Stimulated activated naive CD8-positive, alpha-beta T cell treated with anti-CD3 and anti-CD28 coated beads, Interleukin-15, amount 100 ng/mL, for 72 hours (primary cell): ENCODE measurements around the gene KATNB1.

Experiments used
- ATAC-seq: fragments of 150-1000 bp; cut with Tn5 transposase; 2 replicates; pipeline ENCODE4 v1.10.0; 2021; ENCODE audit warnings: mild to moderate bottlenecking, moderate library complexity
- DNase-seq, 2 donors: peaks; one replicate each; pipeline ENCODE4 v3.0.0; 2021 to 2022
- H3K27ac Mint-ChIP-seq, 2 donors: one replicate each; pipeline ENCODE4 v1.8.0; 2022; ENCODE audit warnings: mild to moderate bottlenecking in 2 of 2, mixed read lengths in 2 of 2, moderate library complexity in 2 of 2
- H3K27me3 Mint-ChIP-seq: one replicate; pipeline ENCODE4 v1.8.0; 2022; ENCODE audit warnings: mixed read lengths
- H3K4me1 Mint-ChIP-seq: one replicate; pipeline ENCODE4 v1.8.0; 2022; ENCODE audit warnings: mild to moderate bottlenecking, mixed read lengths
- H3K4me3 Mint-ChIP-seq, 2 donors: one replicate each; pipeline ENCODE4 v1.8.0; 2022; ENCODE audit warnings: mild to moderate bottlenecking in 2 of 2, mixed read lengths in 2 of 2, moderate library complexity in 1 of 2
- H3K9me3 Mint-ChIP-seq, 2 donors: one replicate each; pipeline ENCODE4 v1.8.0; 2022; ENCODE audit warnings: mixed read lengths in 2 of 2

Gene KATNB1

GRCh38 chr16:57696240-57696639, 39.3 kb upstream of the KATNB1 start:
- H3K27ac Mint-ChIP-seq: no peak overlapping the region
- no peaks in the 10 kb centered on the region for H3K27me3 Mint-ChIP-seq
- ATAC-seq: no peak
- no peak for DNase-seq
- H3K9me3 Mint-ChIP-seq: no peaks in the 10 kb centered on the region
- no peak overlapping the region for H3K4me3 Mint-ChIP-seq
- H3K4me1 Mint-ChIP-seq: peaks cover 10% of the 10 kb centered on the region

- DNase-seq: no peak
- Mint-ChIP-seq H3K4me3 (no peak overlapping the region), H3K4me1 (peaks cover 10% of the 10 kb centered on the region), H3K9me3 (no peaks in the 10 kb centered on the region), H3K27me3 (no peaks in the 10 kb centered on the region), H3K27ac (no peak overlapping the region)
- ATAC-seq: no peak
Measured at GRCh38 chr16:57697896-57698537, 37.6 kb upstream of the KATNB1 start.

GRCh38 chr16:57698812-57699405, 36.7 kb upstream of the KATNB1 start:
- DNase-seq (no peak), ATAC-seq (no peak)
- no peaks in the 10 kb centered on the region for H3K27me3 Mint-ChIP-seq
- no peaks in the 10 kb centered on the region for H3K9me3 Mint-ChIP-seq
- no peak overlapping the region for H3K27ac Mint-ChIP-seq
- peaks cover 10% of the 10 kb centered on the region for H3K4me1 Mint-ChIP-seq
- no peak overlapping the region for H3K4me3 Mint-ChIP-seq

- DNase-seq (no peak), ATAC-seq (no peak)
- Mint-ChIP-seq H3K27ac (no peak overlapping the region), H3K4me3 (no peak overlapping the region), H3K4me1 (peaks cover 10% of the 10 kb centered on the region), H3K9me3 (no peaks in the 10 kb centered on the region), H3K27me3 (no peaks in the 10 kb centered on the region)
Measured at GRCh38 chr16:57699481-57699880, 36.1 kb upstream of the KATNB1 start.

- ATAC-seq: no peak
- Mint-ChIP-seq H3K27ac (peak overlapping the region in 1 of 2 donors; percentile 51), H3K9me3 (no peaks in the 10 kb centered on the region), H3K4me3 (no peak overlapping the region), H3K27me3 (no peaks in the 10 kb centered on the region), H3K4me1 (peaks cover 5% of the 10 kb centered on the region)
- no peak for DNase-seq
Measured at GRCh38 chr16:57699899-57700298, 35.7 kb upstream of the KATNB1 start.

- H3K4me1 Mint-ChIP-seq: no peaks in the 10 kb centered on the region
- H3K27ac Mint-ChIP-seq: peak overlapping the region in 1 of 2 donors; percentile 38
- H3K27me3 Mint-ChIP-seq: no peaks in the 10 kb centered on the region
- ATAC-seq: no peak
- no peak for DNase-seq
- H3K9me3 Mint-ChIP-seq: no peaks in the 10 kb centered on the region
- no peak overlapping the region for H3K4me3 Mint-ChIP-seq
Measured at GRCh38 chr16:57700781-57701551, 34.6 kb upstream of the KATNB1 start.

- no peak for ATAC-seq
- Mint-ChIP-seq H3K27me3 (peaks cover 4% of the 10 kb centered on the region), H3K27ac (peak overlapping the region in 1 of 2 donors; percentile 49), H3K4me3 (no peak overlapping the region), H3K9me3 (peaks cover 7 to 8% of the 10 kb centered on the region in 2 donors), H3K4me1 (no peaks in the 10 kb centered on the region)
- no peak for DNase-seq
Measured at GRCh38 chr16:57701759-57702371, 33.7 kb upstream of the KATNB1 start.

- DNase-seq: no peak
- Mint-ChIP-seq H3K4me3 (no peak overlapping the region), H3K27ac (no peak overlapping the region), H3K4me1 (peaks cover 7% of the 10 kb centered on the region), H3K9me3 (peaks cover 8 to 11% of the 10 kb centered on the region in 2 donors), H3K27me3 (peaks cover 11% of the 10 kb centered on the region)
- no peak for ATAC-seq
Measured at GRCh38 chr16:57703416-57704010, 32.1 kb upstream of the KATNB1 start.

- Mint-ChIP-seq H3K4me1 (peaks cover 7% of the 10 kb centered on the region), H3K27me3 (peaks cover 11% of the 10 kb centered on the region), H3K4me3 (no peak overlapping the region), H3K27ac (peak overlapping the region in 1 of 2 donors; percentile 91), H3K9me3 (peaks cover 8 to 11% of the 10 kb centered on the region in 2 donors)
- no peak for DNase-seq
- no peak for ATAC-seq
Measured at GRCh38 chr16:57704011-57704904, 31.3 kb upstream of the KATNB1 start.

GRCh38 chr16:57704905-57705852, 30.4 kb upstream of the KATNB1 start:
- Mint-ChIP-seq H3K4me1 (peaks cover 7% of the 10 kb centered on the region), H3K4me3 (no peak overlapping the region), H3K27ac (no peak overlapping the region), H3K27me3 (peaks cover 11% of the 10 kb centered on the region), H3K9me3 (peaks cover 8 to 11% of the 10 kb centered on the region in 2 donors)
- ATAC-seq (no peak), DNase-seq (no peak)

- Mint-ChIP-seq H3K4me1 (peaks cover 7% of the 10 kb centered on the region), H3K9me3 (peaks cover 8 to 11% of the 10 kb centered on the region in 2 donors), H3K4me3 (no peak overlapping the region), H3K27me3 (peaks cover 11% of the 10 kb centered on the region), H3K27ac (peak overlapping the region; percentile 29 to 66)
- ATAC-seq (no peak), DNase-seq (no peak)
Measured at GRCh38 chr16:57706717-57707116, 28.9 kb upstream of the KATNB1 start.

- Mint-ChIP-seq H3K4me1 (peaks cover 7% of the 10 kb centered on the region), H3K9me3 (peaks cover 8 to 11% of the 10 kb centered on the region in 2 donors), H3K27me3 (peaks cover 11% of the 10 kb centered on the region), H3K4me3 (no peak overlapping the region), H3K27ac (peak overlapping the region in 1 of 2 donors; percentile 64)
- DNase-seq (no peak), ATAC-seq (no peak)
Measured at GRCh38 chr16:57707331-57707730, 28.2 kb upstream of the KATNB1 start.

- Mint-ChIP-seq H3K4me3 (no peak overlapping the region), H3K9me3 (peaks cover 8 to 11% of the 10 kb centered on the region in 2 donors), H3K27me3 (peaks cover 11% of the 10 kb centered on the region), H3K4me1 (peaks cover 7% of the 10 kb centered on the region), H3K27ac (peak overlapping the region in 1 of 2 donors; percentile 89)
- DNase-seq (no peak), ATAC-seq (peak; percentile 59)
Measured at GRCh38 chr16:57708168-57708567, 27.4 kb upstream of the KATNB1 start.

- no peak for ATAC-seq
- Mint-ChIP-seq H3K9me3 (peaks cover 8 to 11% of the 10 kb centered on the region in 2 donors), H3K4me1 (peaks cover 7% of the 10 kb centered on the region), H3K27ac (no peak overlapping the region), H3K27me3 (peaks cover 11% of the 10 kb centered on the region), H3K4me3 (no peak overlapping the region)
- DNase-seq: no peak
Measured at GRCh38 chr16:57709663-57710062, 25.9 kb upstream of the KATNB1 start.
